HG02763 (cell line): Measurements from ENCODE around the gene SMPD4.
"Not testable (repeated sequence)": the region's sequence is repeated elsewhere in the genome, so short reads cannot be mapped to it uniquely, and the experiment has no call there.

Source experiments
- ATAC-seq: cut with Tn5 transposase; IDR thresholded peaks from one replicate; pipeline ENCODE4 v1.9.1; 2021; ENCODE audit warnings: mild to moderate bottlenecking, moderate library complexity; ENCODE audit not compliant: unreplicated experiment

SMPD4 gene

GRCh38 chr2:130141002-130141401 is 40.4 kb downstream of the SMPD4 start:
- not testable (repeated sequence) for ATAC-seq

GRCh38 chr2:130140516-130140915 is 40.9 kb downstream of the SMPD4 start:
- not testable (repeated sequence) for ATAC-seq

GRCh38 chr2:130139331-130140280 is 41.8 kb downstream of the SMPD4 start:
- not testable (repeated sequence) for ATAC-seq

GRCh38 chr2:130138841-130139251 is 42.6 kb downstream of the SMPD4 start:
- ATAC-seq: not testable (repeated sequence)

GRCh38 chr2:130138326-130138725 is 43.1 kb downstream of the SMPD4 start:
- not testable (repeated sequence) for ATAC-seq

- not testable (repeated sequence) for ATAC-seq
These were observed 44.3 kb downstream of the SMPD4 start for GRCh38 chr2:130137118-130137517.

GRCh38 chr2:130136546-130136945 is 44.9 kb downstream of the SMPD4 start:
- ATAC-seq: not testable (repeated sequence)

GRCh38 chr2:130135692-130136541 is 45.5 kb downstream of the SMPD4 start:
- no peak for ATAC-seq

- ATAC-seq: not testable (repeated sequence)
These were observed 52.1 kb downstream of the SMPD4 start, which contains the start of gene POTEF for GRCh38 chr2:130129120-130129829. POTEF (minus strand) TSS chr2:130129222; CDS start chr2:130120515, 8,707 bp downstream.

- ATAC-seq: not testable (repeated sequence)
These were observed 52.9 kb downstream of the SMPD4 start for GRCh38 chr2:130128464-130128863.

GRCh38 chr2:130127726-130128125 is 53.7 kb downstream of the SMPD4 start:
- not testable (repeated sequence) for ATAC-seq

GRCh38 chr2:130120924-130121323 is 60.5 kb downstream of the SMPD4 start:
- not testable (repeated sequence) for ATAC-seq

GRCh38 chr2:130102597-130103363 is 78.6 kb downstream of the SMPD4 start:
- not testable (repeated sequence) for ATAC-seq
